A549 (cell line): ENCODE measurements around the gene FMO2. TPM values are rescaled to one million over a fixed set of nuclear protein-coding genes. Genes with fewer than 3 reads are reported as not detected.

Experiments
- ATAC-seq, 2 experiments: fragments of 200-7000 bp in 1 of 2; fragments of >200 bp in 1 of 2; cut with Nextera tagmentation in 1 of 2; cut with Tn5 transposase in 1 of 2; 3 replicates each; pipeline versions ENCODE4 v1.8.0 to v1.9.1; 2018 to 2020; ENCODE audit warnings: mild to moderate bottlenecking in 1 of 2, moderate library complexity in 1 of 2
- CTCF ChIA-PET: fragments of 300-600 bp; sonication (Branson Sonifier 250); formaldehyde crosslinking; extraction: SDS; loops from one replicate; lab custom pipeline; 2021; ENCODE audit warnings: antibody characterized with exemption, inconsistent platforms; lab: Yijun Ruan, JAX
- POLR2A ChIA-PET: fragments of 350-600 bp; formaldehyde crosslinking; extraction: SDS; loops from one replicate; lab custom pipeline; 2021; ENCODE audit warnings: antibody characterized with exemption, inconsistent platforms; lab: Yijun Ruan, JAX
- DNase-seq, 2 experiments: peaks; one replicate each; pipeline versions ENCODE4 v3.0.0 to v3.0.0-alpha.2; 2011 to 2016; ENCODE audit warnings: low read depth in 1 of 2, low spot score in 1 of 2
- FAIRE-seq: peaks from 2 replicates; lab custom pipeline; 2011; peaks lifted over from hg19 to GRCh38; lab: Jason Lieb, UNC
- H3K27ac ChIP-seq, 2 experiments: fragments of >200 bp; sonication (Bioruptor Twin); formaldehyde crosslinking; 3 replicates each; pipeline ENCODE4 v1.5.1; 2016 to 2017
- H3K4me1 ChIP-seq: fragments of >200 bp; sonication (Bioruptor Twin); formaldehyde crosslinking; 3 replicates; pipeline ENCODE4 v1.6.1; 2016
- H3K4me2 ChIP-seq: fragments of >200 bp; sonication (Bioruptor Twin); formaldehyde crosslinking; 3 replicates; pipeline ENCODE4 v1.6.1; 2016
- H3K4me3 ChIP-seq: fragments of >200 bp; sonication (Bioruptor Twin); formaldehyde crosslinking; 3 replicates; pipeline ENCODE4 v1.5.1; 2016
- H3K9me3 ChIP-seq: fragments of >200 bp; sonication (Bioruptor Twin); formaldehyde crosslinking; 3 replicates; pipeline ENCODE4 v1.6.1; 2016
- CBX8 ChIP-seq: fragments of 200-600 bp; sonication (generic); IDR thresholded peaks from 2 replicates; pipeline ENCODE4 v1.6.1; 2016
- EHF ChIP-seq: fragments of 250-450 bp; sonication (Bioruptor Pico); IDR thresholded peaks from 2 replicates; pipeline ENCODE4 v1.5.0; 2020; ENCODE audit warnings: mild to moderate bottlenecking
- EHMT2 ChIP-seq: fragments of 200-600 bp; sonication (generic); IDR thresholded peaks from 2 replicates; pipeline ENCODE4 v1.6.1; 2016; ENCODE audit warnings: antibody characterized with exemption, low read depth, mild to moderate bottlenecking, moderate library complexity
- ESRRA ChIP-seq: fragments of 150-350 bp; IDR thresholded peaks from 2 replicates; pipeline ENCODE4 v1.6.1; 2014; ENCODE audit warnings: mild to moderate bottlenecking, low read length, borderline replicate concordance
- FOXS1 ChIP-seq: fragments of 250-450 bp; sonication (Bioruptor Pico); IDR thresholded peaks from 2 replicates; pipeline ENCODE4 v1.5.0; 2020; ENCODE audit warnings: mild to moderate bottlenecking, moderate library complexity
- GATA3 ChIP-seq: IDR thresholded peaks from 2 replicates; pipeline ENCODE4 v1.6.1; 2012; ENCODE audit warnings: borderline replicate concordance
- HDAC2 ChIP-seq: fragments of 200-600 bp; sonication (generic); IDR thresholded peaks from 2 replicates; pipeline ENCODE4 v1.6.1; 2016
- HOXB5 ChIP-seq: fragments of 250-450 bp; sonication (Bioruptor Pico); IDR thresholded peaks from 2 replicates; pipeline ENCODE4 v1.5.0; 2020; ENCODE audit warnings: mild to moderate bottlenecking, moderate library complexity
- JUNB ChIP-seq: fragments of >200 bp; sonication (Bioruptor Twin); formaldehyde crosslinking; IDR thresholded peaks from 2 replicates; pipeline ENCODE4 v1.6.1; 2016
- KDM5A ChIP-seq: fragments of 200-600 bp; sonication (generic); IDR thresholded peaks from 2 replicates; pipeline ENCODE4 v1.6.1; 2016; ENCODE audit warnings: antibody characterized with exemption, mild to moderate bottlenecking
- NPAS2 ChIP-seq: fragments of 250-450 bp; sonication (Bioruptor Pico); IDR thresholded peaks from 2 replicates; pipeline ENCODE4 v1.8.0; 2022; ENCODE audit warnings: mild to moderate bottlenecking, moderate library complexity, borderline replicate concordance
- NR3C1 ChIP-seq: fragments of >200 bp; sonication (Bioruptor Twin); formaldehyde crosslinking; IDR thresholded peaks from 3 replicates; pipeline ENCODE4 v1.6.1; 2017
- POLR2AphosphoS2 ChIP-seq: conservative IDR thresholded peaks from 2 replicates; pipeline ENCODE4 v1.6.1; 2012; ENCODE audit warnings: low read length, improper control_type of control experiment, inconsistent platforms
- RARB ChIP-seq: fragments of 250-450 bp; sonication (Bioruptor Pico); IDR thresholded peaks from 2 replicates; pipeline ENCODE4 v1.8.0; 2021; ENCODE audit warnings: mild to moderate bottlenecking, moderate library complexity
- RCOR1 ChIP-seq: fragments of 150-350 bp; IDR thresholded peaks from 2 replicates; pipeline ENCODE4 v1.6.1; 2014; ENCODE audit warnings: antibody characterized with exemption, low read length, low read depth
- RFX5 ChIP-seq: fragments of 450-650 bp; IDR thresholded peaks from 2 replicates; pipeline ENCODE4 v1.7.1; 2014; ENCODE audit warnings: antibody characterized with exemption, mild to moderate bottlenecking, moderate library complexity
- RNF2 ChIP-seq: fragments of 200-600 bp; sonication (generic); IDR thresholded peaks from 2 replicates; pipeline ENCODE4 v1.6.1; 2016; ENCODE audit warnings: low read depth, mild to moderate bottlenecking, antibody characterized with exemption, moderate library complexity, borderline replicate concordance
- SMC3 ChIP-seq: fragments of >200 bp; sonication (Bioruptor Twin); formaldehyde crosslinking; IDR thresholded peaks from 3 replicates; pipeline ENCODE4 v1.6.1; 2018; ENCODE audit warnings: inconsistent platforms
- TP53 ChIP-seq: fragments of 250-450 bp; sonication (Bioruptor Pico); IDR thresholded peaks from 2 replicates; pipeline ENCODE4 v1.5.0; 2021; ENCODE audit warnings: mild to moderate bottlenecking, moderate library complexity
- ZC3H11A ChIP-seq: fragments of 450-650 bp; IDR thresholded peaks from 2 replicates; pipeline ENCODE4 v1.6.1; 2014; ENCODE audit warnings: antibody characterized with exemption, mild to moderate bottlenecking
- ZNF302 ChIP-seq: fragments of 250-450 bp; sonication (Bioruptor Pico); IDR thresholded peaks from 2 replicates; pipeline ENCODE4 v1.9.0; 2021; ENCODE audit warnings: inconsistent platforms, mild to moderate bottlenecking, moderate library complexity
- ZSCAN20 ChIP-seq: fragments of 250-450 bp; sonication (Bioruptor Pico); IDR thresholded peaks from 2 replicates; pipeline ENCODE4 v1.8.0; 2022; ENCODE audit warnings: mild to moderate bottlenecking, moderate library complexity
- WGBS: methylation state at CpG from one replicate; pipeline ENCODE4 v1.1.6; 2017; ENCODE audit errors: missing lambda C conversion rate; 5-methylcytosine and 5-hydroxymethylcytosine counted together
- polyA plus RNA-seq, 4 experiments: library from polyadenylated mRNA; depleted of rRNA in 3 of 4; stranded (reverse); fragments of >200 nt; fragmentation: RNase III in 1 of 4; extraction: RNeasy Plus Mini Kit Qiagen cat#74134 plus additional on column Dnase treatment in 1 of 4; gene quantifications; 2 replicates in 3 of 4; 3 replicates in 1 of 4; pipeline ENCODE4 v1.2.3, GENCODE V29; 2011 to 2017
- TF ChIP-seq, protein P1 (sequence below): IDR thresholded peaks from 2 replicates; pipeline ENCODE4 v1.6.1; 2012
- TF ChIP-seq, protein P2 (sequence below): IDR thresholded peaks from 2 replicates; pipeline ENCODE4 v1.6.1; 2012

The FMO2 gene
- polyA plus RNA-seq, 2 of the 4 experiments (the other 2 are of a cell fraction): not detected

DNA sequence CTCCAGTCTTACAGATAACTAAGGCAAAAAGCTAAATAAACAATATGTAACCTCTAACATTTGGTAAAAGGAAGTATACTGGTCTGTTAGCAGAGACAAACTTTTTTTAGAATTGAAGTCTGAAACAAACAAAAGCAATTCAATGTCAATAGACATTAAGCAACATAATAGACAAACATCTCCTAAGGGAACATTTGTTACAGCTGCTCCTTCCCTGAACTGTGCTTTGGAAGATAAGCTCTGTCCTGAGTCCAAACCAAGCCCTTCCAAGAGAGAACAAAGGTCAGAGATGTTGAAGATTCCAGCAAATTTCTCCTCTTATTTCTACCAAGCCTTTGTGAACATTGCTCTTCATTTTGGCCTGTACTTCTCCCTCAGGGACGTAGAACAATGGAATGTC lies 25.3 kb downstream of the FMO2 start:
- WGBS: 0% methylated on average over 1 of the region's 1 CpG
- H3K4me1 ChIP-seq: no peaks in the 10 kb centered on the region
- CTCF ChIA-PET: no interaction called here
- DNase-seq: peak in 1 of 2 experiments; percentile 21
- peak in 1 of 2 experiments; percentile 36; a peak in 1 of 6 replicates for ATAC-seq
- TF ChIP-seq RNF2: no peak
- no peak for TF ChIP-seq RFX5
- no peak for TF ChIP-seq HDAC2
- TF ChIP-seq TP53 (CRISPR knock-in tag): no peak
- TF ChIP-seq, protein P1, sequence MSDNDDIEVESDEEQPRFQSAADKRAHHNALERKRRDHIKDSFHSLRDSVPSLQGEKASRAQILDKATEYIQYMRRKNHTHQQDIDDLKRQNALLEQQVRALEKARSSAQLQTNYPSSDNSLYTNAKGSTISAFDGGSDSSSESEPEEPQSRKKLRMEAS: no peak
- no peak for TF ChIP-seq EHMT2
- no peak for TF ChIP-seq ZSCAN20 (CRISPR knock-in tag)
- TF ChIP-seq POLR2AphosphoS2: no peak
- TF ChIP-seq CBX8: no peak
- TF ChIP-seq EHF: no peak
- TF ChIP-seq GATA3: no peak
- no peak for TF ChIP-seq RCOR1
- no peak for TF ChIP-seq JUNB
- TF ChIP-seq, all 56 proteins: peak for 0
- no peak for FAIRE-seq
- POLR2A ChIA-PET: no interaction called here
- Histone ChIP-seq H3K27ac (no peak overlapping the region), H3K9me3 (no peaks in the 10 kb centered on the region), H3K4me3 (no peak overlapping the region), H3K4me2 (no peak overlapping the region)

DNA sequence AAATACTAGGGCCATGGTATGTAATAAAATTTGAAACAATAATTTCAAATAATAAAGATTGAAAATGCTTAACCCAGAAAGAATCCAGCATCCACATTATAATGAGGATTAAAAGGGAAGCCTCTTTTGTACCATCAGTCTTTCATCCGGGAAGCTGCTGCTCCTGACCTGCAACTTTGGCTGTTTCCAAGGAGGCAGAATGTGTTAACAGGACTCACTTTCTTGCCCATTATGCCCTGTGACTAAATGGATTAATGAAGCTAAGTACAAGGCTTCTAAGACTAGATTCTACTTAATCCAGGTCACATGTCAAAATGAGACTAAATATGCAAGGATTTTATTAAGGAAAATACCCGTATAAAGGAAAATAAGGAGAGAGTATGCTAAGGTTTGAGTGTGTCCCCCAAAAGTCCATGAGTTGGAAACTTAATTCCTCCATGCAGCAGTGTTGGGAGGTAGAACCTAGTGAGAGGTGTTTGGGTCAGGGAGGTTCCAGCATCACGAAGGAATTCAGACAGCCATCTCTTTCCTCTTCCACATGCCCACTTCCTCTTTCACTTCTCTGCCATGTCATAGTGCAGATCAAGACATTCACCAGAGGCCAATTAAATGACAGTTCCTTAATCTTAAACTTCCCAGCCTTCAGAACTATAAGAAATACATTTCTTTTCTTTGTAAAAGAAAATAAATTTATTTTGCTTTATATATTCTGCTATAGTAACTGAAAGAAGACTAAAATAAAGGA lies 27.7 kb downstream of the FMO2 start:
- DNase-seq (no peak), FAIRE-seq (no peak), ATAC-seq (no peak)
- H3K27ac ChIP-seq: no peak overlapping the region
- no peaks in the 10 kb centered on the region for H3K9me3 ChIP-seq
- no peak overlapping the region for H3K4me2 ChIP-seq
- H3K4me1 ChIP-seq: no peaks in the 10 kb centered on the region
- ChIA-PET POLR2A (no interaction called here), CTCF (interaction anchor here (0.8 to 0.9 kb wide), 2 partner anchors 14 to 246 kb away, joined by 3 to 4 read pairs; no protein-coding TSS in a partner anchor)
- H3K4me3 ChIP-seq: no peak overlapping the region
- TF ChIP-seq ZC3H11A: no peak
- no peak for TF ChIP-seq KDM5A
- no peak for TF ChIP-seq CBX8
- no peak for TF ChIP-seq FOXS1 (CRISPR knock-in tag)
- TF ChIP-seq NR3C1: no peak
- TF ChIP-seq RARB: no peak
- no peak for TF ChIP-seq SMC3
- TF ChIP-seq, protein P2, sequence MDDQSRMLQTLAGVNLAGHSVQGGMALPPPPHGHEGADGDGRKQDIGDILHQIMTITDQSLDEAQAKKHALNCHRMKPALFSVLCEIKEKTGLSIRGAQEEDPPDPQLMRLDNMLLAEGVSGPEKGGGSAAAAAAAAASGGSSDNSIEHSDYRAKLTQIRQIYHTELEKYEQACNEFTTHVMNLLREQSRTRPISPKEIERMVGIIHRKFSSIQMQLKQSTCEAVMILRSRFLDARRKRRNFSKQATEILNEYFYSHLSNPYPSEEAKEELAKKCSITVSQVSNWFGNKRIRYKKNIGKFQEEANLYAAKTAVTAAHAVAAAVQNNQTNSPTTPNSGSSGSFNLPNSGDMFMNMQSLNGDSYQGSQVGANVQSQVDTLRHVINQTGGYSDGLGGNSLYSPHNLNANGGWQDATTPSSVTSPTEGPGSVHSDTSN: no peak
- no peak for TF ChIP-seq ZNF302 (CRISPR knock-in tag)
- no peak for TF ChIP-seq TP53 (CRISPR knock-in tag)
- no peak for TF ChIP-seq HOXB5
- TF ChIP-seq EHF: no peak
- TF ChIP-seq NPAS2 (CRISPR knock-in tag): no peak
- TF ChIP-seq ESRRA: no peak
- 62% methylated on average over 3 of the region's 3 CpGs for WGBS
